GM23248 (cell line): ENCODE results near the gene NISCH. TPM values are rescaled to one million over a fixed set of nuclear protein-coding genes. Genes with fewer than 3 reads are reported as not detected.

Experiments used
- DNase-seq: peaks from one replicate; pipeline ENCODE4 v3.0.0-alpha.2; 2015
- H2AFZ ChIP-seq: fragments of 200-600 bp; sonication (generic); 2 replicates; pipeline ENCODE4 v1.6.1; 2016; ENCODE audit warnings: antibody characterized with exemption
- H3F3A ChIP-seq: fragments of 200-600 bp; sonication (generic); 2 replicates; pipeline ENCODE4 v1.6.1; 2016; ENCODE audit warnings: mild to moderate bottlenecking, antibody characterized with exemption, mixed run types; ENCODE audit not compliant: insufficient read depth
- H3K27ac ChIP-seq: fragments of 200-600 bp; sonication (generic); 2 replicates; pipeline ENCODE4 v1.5.1; 2016; ENCODE audit warnings: mild to moderate bottlenecking
- H3K27me3 ChIP-seq: fragments of 200-600 bp; sonication (generic); replicated peaks from 2 replicates; pipeline ENCODE4 v1.6.1; 2016; ENCODE audit warnings: mild to moderate bottlenecking; ENCODE audit not compliant: insufficient read depth
- H3K36me3 ChIP-seq: fragments of 200-600 bp; sonication (generic); 2 replicates; pipeline ENCODE4 v1.6.1; 2016; ENCODE audit warnings: low read depth, mild to moderate bottlenecking
- H3K4me1 ChIP-seq: fragments of 200-600 bp; sonication (generic); 2 replicates; pipeline ENCODE4 v1.6.1; 2016; ENCODE audit warnings: mild to moderate bottlenecking; ENCODE audit not compliant: insufficient read depth
- H3K4me2 ChIP-seq: fragments of 200-600 bp; sonication (generic); one replicate; pipeline ENCODE4 v1.6.1; 2016; ENCODE audit warnings: mild to moderate bottlenecking; ENCODE audit not compliant: unreplicated experiment
- H3K4me3 ChIP-seq: fragments of 200-600 bp; sonication (generic); 2 replicates; pipeline ENCODE4 v1.5.1; 2016; ENCODE audit warnings: mild to moderate bottlenecking
- H3K79me2 ChIP-seq: fragments of 200-600 bp; sonication (generic); 2 replicates; pipeline ENCODE4 v1.6.1; 2016; ENCODE audit warnings: mild to moderate bottlenecking; ENCODE audit not compliant: insufficient read depth
- H3K9ac ChIP-seq: fragments of 200-600 bp; sonication (generic); 2 replicates; pipeline ENCODE4 v1.6.1; 2016; ENCODE audit warnings: mild to moderate bottlenecking
- H3K9me2 ChIP-seq: fragments of 200-600 bp; sonication (generic); 2 replicates; pipeline ENCODE4 v1.6.1; 2016; ENCODE audit warnings: mixed run types, mild to moderate bottlenecking, moderate library complexity; ENCODE audit not compliant: insufficient read depth
- H3K9me3 ChIP-seq: fragments of 200-600 bp; sonication (generic); one replicate; pipeline ENCODE4 v1.6.1; 2017; ENCODE audit warnings: low read depth
- H4K20me1 ChIP-seq: fragments of 200-600 bp; sonication (generic); 2 replicates; pipeline ENCODE4 v1.6.0; 2016; ENCODE audit not compliant: insufficient read depth
- EZH2 ChIP-seq: fragments of 200-600 bp; sonication (generic); IDR thresholded peaks from 2 replicates; pipeline ENCODE4 v1.6.1; 2018; ENCODE audit warnings: antibody characterized with exemption, mild to moderate bottlenecking; ENCODE audit not compliant: insufficient read depth, poor library complexity, severe bottlenecking
- EZH2phosphoT487 ChIP-seq: fragments of 200-600 bp; sonication (generic); IDR thresholded peaks from 2 replicates; pipeline ENCODE4 v1.6.1; 2018; ENCODE audit warnings: antibody characterized with exemption, moderate library complexity, mild to moderate bottlenecking, low read depth; ENCODE audit not compliant: insufficient read depth
- WGBS, 2 experiments: methylation state at CpG; one replicate each; pipeline ENCODE4 v1.1.6; 2015 to 2017; ENCODE audit warnings: low lambda C conversion rate in 2 of 2, low coverage in 1 of 2; ENCODE audit errors: missing lambda C conversion rate in 2 of 2; 5-methylcytosine and 5-hydroxymethylcytosine counted together
- in situ Hi-C: fragments of 300-500 bp; cut with MboI; formaldehyde crosslinking; loops from 2 replicates; pipeline ENCODE4 v1.15.0; 2020
- polyA plus RNA-seq: library from polyadenylated mRNA; unstranded; fragments of >200 nt; fragmentation: Nextera tagmentation; extraction: Ambion mirVana; gene quantifications from 2 replicates; pipeline ENCODE4 v1.2.1, GENCODE V29; 2016
- total RNA-seq: library from RNA; depleted of rRNA; stranded (reverse); fragments of >200 nt; shearing (Covaris generic); gene quantifications from 2 replicates; pipeline ENCODE4 v1.2.3, GENCODE V29; 2014

The NISCH gene
- total and polyA plus RNA-seq, 2 experiments from 2014 or later, result 32.8 to 53.7 TPM

- no peaks in the 10 kb centered on the region for H3K27me3 ChIP-seq
- in situ Hi-C loops, result no loop called here
- H3K4me1 ChIP-seq, result peaks cover 13% of the 10 kb centered on the region; the same call in 1 of the 2 replicates
- no peaks in the 10 kb centered on the region for H3K9me2 ChIP-seq
- no peak overlapping the region for H3K27ac ChIP-seq
- no peak overlapping the region for H3K9ac ChIP-seq
- H2AFZ ChIP-seq, result no peak overlapping the region
- peak; percentile 43 for DNase-seq
- no peaks in the 10 kb centered on the region for H3K9me3 ChIP-seq
- no peak overlapping the region for H3K4me2 ChIP-seq
- 92 to 94% methylated on average over 23 of the region's 23 CpGs for WGBS, 2 experiments
- peaks cover 25% of the 10 kb centered on the region; the same call in 1 of the 2 replicates for H3K36me3 ChIP-seq
- no peaks in the 10 kb centered on the region for H3K79me2 ChIP-seq
- no peak overlapping the region for H3K4me3 ChIP-seq
- TF ChIP-seq EZH2phosphoT487 (no peak), EZH2 (no peak)
- peaks cover 20% of the 10 kb centered on the region for H3F3A ChIP-seq
- H4K20me1 ChIP-seq, result no peaks in the 10 kb centered on the region
These were observed 26.6 kb downstream of the NISCH start for GRCh38 chr3:52481819-52482521.

DNA sequence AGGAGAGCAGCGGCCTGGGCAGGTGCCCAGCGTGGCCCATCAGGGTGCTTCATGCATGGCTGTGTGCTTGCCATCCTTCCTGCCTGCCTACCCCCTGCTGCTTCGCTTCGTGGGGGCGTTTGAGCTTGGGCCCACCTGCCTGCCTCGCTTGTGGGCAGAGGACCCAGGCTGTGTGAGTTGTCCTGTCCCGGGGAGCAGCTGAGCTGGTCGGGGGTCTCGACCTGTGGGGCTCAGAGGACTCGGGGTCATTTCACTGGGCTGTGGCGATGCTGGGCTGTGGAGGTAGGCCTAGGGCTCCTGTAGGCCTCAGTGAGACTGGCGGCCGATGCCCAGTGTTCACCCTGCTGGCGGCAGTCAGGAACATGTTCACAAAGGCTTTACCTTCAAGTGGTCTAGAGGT lies 27.7 kb downstream of the NISCH start:
- H3K27ac ChIP-seq, result peak overlapping the region; percentile 71
- DNase-seq, result no peak
- H3K4me2 ChIP-seq, result no peak overlapping the region

DNA sequence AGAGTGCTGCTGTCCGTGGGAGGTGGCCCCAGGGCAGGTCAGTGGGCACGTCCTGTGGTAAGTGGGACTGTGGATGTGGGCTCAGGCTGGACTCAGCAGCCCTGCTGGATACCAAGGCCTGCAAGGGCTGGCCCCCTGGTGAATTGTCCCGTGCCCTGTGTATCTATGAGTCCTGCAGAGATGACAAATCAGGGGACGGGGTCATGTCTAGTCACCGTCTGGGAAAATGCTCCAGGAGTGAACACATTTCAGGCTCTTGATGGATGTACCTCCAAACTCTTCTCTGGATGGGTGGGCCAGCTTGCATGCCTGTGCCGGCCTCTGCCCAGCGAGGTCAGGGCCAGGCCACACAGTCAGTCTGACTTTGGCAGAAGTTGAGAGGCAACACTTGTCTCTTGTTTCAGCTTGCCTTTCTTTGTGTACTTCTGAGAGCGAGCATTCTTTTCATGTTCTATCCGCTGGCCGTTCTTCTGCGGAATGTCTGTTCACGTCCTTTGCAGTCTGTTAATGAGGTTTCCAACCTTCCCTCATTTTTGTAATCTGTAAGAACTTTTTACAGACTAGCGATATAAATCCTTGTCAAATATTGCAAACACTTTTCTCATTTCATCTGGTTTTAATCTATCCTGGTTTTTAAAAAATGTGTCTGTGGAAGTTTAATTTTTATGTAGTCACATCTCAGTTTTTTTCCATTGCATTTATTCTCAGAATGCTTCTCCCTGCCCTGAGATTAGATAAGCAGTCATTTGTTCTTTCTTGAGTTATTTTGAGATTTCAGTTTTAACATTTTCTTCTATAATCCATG lies 28.4 kb downstream of the NISCH start:
- Histone ChIP-seq H3K27me3 (no peaks in the 10 kb centered on the region), H3K27ac (peak overlapping the region; percentile 71), H2AFZ (no peak overlapping the region), H3K9me3 (no peaks in the 10 kb centered on the region), H3F3A (peaks cover 20% of the 10 kb centered on the region), H3K4me2 (peak overlapping the region; percentile 21), H3K9me2 (no peaks in the 10 kb centered on the region), H3K9ac (peak overlapping the region; percentile 33; the same call in 1 of the 2 replicates), H3K79me2 (no peaks in the 10 kb centered on the region), H3K36me3 (peaks cover 17% of the 10 kb centered on the region; the same call in 1 of the 2 replicates), H3K4me1 (peaks cover 13% of the 10 kb centered on the region; the same call in 1 of the 2 replicates), H4K20me1 (no peaks in the 10 kb centered on the region), H3K4me3 (no peak overlapping the region)
- WGBS, 2 experiments, result 22% methylated on average over 13 of the region's 13 CpGs
- TF ChIP-seq EZH2 (no peak), EZH2phosphoT487 (no peak)
- in situ Hi-C loops, result no loop called here
- peak; percentile 75 for DNase-seq

More for the DNA sequence above, 27.7 kb downstream of the NISCH start:
- Histone ChIP-seq H3K4me3 (no peak overlapping the region), H3K9ac (peak overlapping the region; percentile 33; the same call in 1 of the 2 replicates), H2AFZ (no peak overlapping the region), H4K20me1 (no peaks in the 10 kb centered on the region), H3K4me1 (peaks cover 13% of the 10 kb centered on the region; the same call in 1 of the 2 replicates), H3F3A (peaks cover 20% of the 10 kb centered on the region), H3K36me3 (peaks cover 20% of the 10 kb centered on the region; the same call in 1 of the 2 replicates), H3K9me3 (no peaks in the 10 kb centered on the region), H3K9me2 (no peaks in the 10 kb centered on the region), H3K79me2 (no peaks in the 10 kb centered on the region), H3K27me3 (no peaks in the 10 kb centered on the region)
- in situ Hi-C loops, result no loop called here
- TF ChIP-seq EZH2 (no peak), EZH2phosphoT487 (no peak)
- 83% methylated on average over 7 to 14 of the region's 14 CpGs for WGBS, 2 experiments

DNA sequence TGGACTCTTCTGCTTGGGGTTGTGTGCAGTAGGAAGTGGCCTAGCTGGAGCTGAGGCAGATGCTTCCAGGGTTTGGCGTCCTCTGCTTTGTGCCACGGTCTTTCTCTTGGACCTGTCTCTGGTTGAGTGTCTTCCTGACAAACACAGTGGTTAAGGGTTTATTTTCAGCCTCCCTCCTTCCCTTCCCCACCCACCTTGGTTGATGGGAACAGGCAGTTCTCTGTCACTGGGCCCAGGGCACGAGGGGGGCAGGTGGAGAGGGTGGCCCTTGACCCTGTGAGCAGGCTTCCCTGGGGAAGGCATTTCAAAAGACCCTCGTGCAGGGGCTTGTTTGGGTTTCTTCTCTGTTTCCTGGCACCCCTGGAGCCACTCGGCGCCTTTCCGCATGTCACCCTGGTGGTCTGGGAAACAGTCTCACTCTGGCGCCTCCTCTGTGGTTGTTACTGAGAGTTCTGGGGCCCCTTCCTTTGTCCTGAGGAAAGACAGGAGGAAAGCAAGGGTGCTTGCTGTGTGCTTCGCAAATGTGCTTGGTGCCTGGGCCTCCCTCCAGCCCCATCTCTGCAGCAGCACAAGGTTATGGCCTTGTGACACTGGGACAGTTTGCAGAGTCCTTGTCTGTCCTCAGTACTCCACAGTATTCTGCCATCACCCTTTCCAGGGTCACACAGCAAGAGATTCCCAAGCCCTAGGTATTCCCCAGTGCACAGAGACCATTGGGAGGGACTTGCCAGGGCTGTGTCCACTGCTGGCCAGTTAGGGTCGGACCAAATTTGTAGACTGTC lies 29.5 kb downstream of the NISCH start:
- DNase-seq, result no peak
- TF ChIP-seq EZH2, result no peak
- no peak for TF ChIP-seq EZH2phosphoT487
- in situ Hi-C loops, result no loop called here
- Histone ChIP-seq H3K79me2 (no peaks in the 10 kb centered on the region), H4K20me1 (no peaks in the 10 kb centered on the region), H3K36me3 (peaks cover 17% of the 10 kb centered on the region; the same call in 1 of the 2 replicates), H3K9ac (no peak overlapping the region), H3K27me3 (no peaks in the 10 kb centered on the region), H3K27ac (no peak overlapping the region), H2AFZ (no peak overlapping the region), H3K9me3 (no peaks in the 10 kb centered on the region), H3K4me3 (no peak overlapping the region), H3K4me2 (no peak overlapping the region), H3K9me2 (no peaks in the 10 kb centered on the region), H3F3A (peaks cover 20% of the 10 kb centered on the region), H3K4me1 (peaks cover 13% of the 10 kb centered on the region; the same call in 1 of the 2 replicates)
- WGBS, 2 experiments, result 81 to 86% methylated on average over 10 of the region's 10 CpGs
